SU-DHL-6 (cell line): Measurements from ENCODE around the gene EPC2.

Experiments
- CTCF ChIP-seq: fragments of 200-600 bp; sonication (generic); IDR thresholded peaks from one replicate; pipeline ENCODE4 v1.5.1; 2017; ENCODE audit warnings: antibody characterized with exemption, mild to moderate bottlenecking, low read length, moderate library complexity; ENCODE audit not compliant: insufficient read depth, poor library complexity, severe bottlenecking
- EZH2phosphoT487 ChIP-seq: fragments of 200-600 bp; sonication (generic), shearing (Covaris generic); conservative IDR thresholded peaks from 2 replicates; pipeline ENCODE4 v1.6.1; 2018; ENCODE audit warnings: mild to moderate bottlenecking, antibody characterized with exemption, low read length, moderate library complexity, mixed read lengths

GRCh38 chr2:148681443-148681842 is 36.9 kb downstream of the EPC2 start:
- TF ChIP-seq EZH2phosphoT487 (no peak), CTCF (no peak)
